KMS-11 (cell line): ENCODE data around the gene PDE3B.

ENCODE experiments used
- H2AFZ ChIP-seq: fragments of 200-600 bp; sonication (generic); 2 replicates; pipeline ENCODE4 v1.6.1; 2016; ENCODE audit warnings: antibody characterized with exemption, mixed run types, low read depth
- H3K27ac ChIP-seq: fragments of 200-600 bp; sonication (generic); 2 replicates; pipeline ENCODE4 v1.6.1; 2016; ENCODE audit warnings: mild to moderate bottlenecking, mixed run types
- H3K27me3 ChIP-seq: fragments of 200-600 bp; sonication (generic); 2 replicates; pipeline ENCODE4 v1.6.1; 2017; ENCODE audit warnings: mild to moderate bottlenecking, low read depth, mixed run types, moderate library complexity; ENCODE audit not compliant: insufficient read depth
- H3K36me3 ChIP-seq: fragments of 200-600 bp; sonication (generic); 2 replicates; pipeline ENCODE4 v1.6.1; 2017; ENCODE audit warnings: mild to moderate bottlenecking, mixed run types; ENCODE audit not compliant: insufficient read depth
- H3K4me1 ChIP-seq: fragments of 200-600 bp; sonication (generic); 2 replicates; pipeline ENCODE4 v1.6.1; 2016; ENCODE audit warnings: mild to moderate bottlenecking, low read depth, mixed run types; ENCODE audit not compliant: poor library complexity, severe bottlenecking
- H3K4me2 ChIP-seq: fragments of 200-600 bp; sonication (generic); 2 replicates; pipeline ENCODE4 v1.7.0; 2016; ENCODE audit warnings: mild to moderate bottlenecking, mixed run types
- H3K4me3 ChIP-seq: fragments of 200-600 bp; sonication (generic); IDR thresholded peaks from 2 replicates; pipeline ENCODE4 v1.6.1; 2017; ENCODE audit warnings: low read depth, low read length, mixed read lengths; ENCODE audit not compliant: insufficient read depth
- H3K79me2 ChIP-seq: fragments of 200-600 bp; sonication (generic); 2 replicates; pipeline ENCODE4 v1.6.1; 2016; ENCODE audit warnings: low read depth, mixed run types; ENCODE audit not compliant: insufficient read depth
- H3K9ac ChIP-seq: fragments of 200-600 bp; sonication (generic); 2 replicates; pipeline ENCODE4 v1.6.1; 2016; ENCODE audit warnings: mild to moderate bottlenecking, mixed run types
- H4K20me1 ChIP-seq: fragments of 200-600 bp; sonication (generic); 2 replicates; pipeline ENCODE4 v1.6.1; 2016; ENCODE audit warnings: mild to moderate bottlenecking, mixed run types; ENCODE audit not compliant: insufficient read depth
- TF ChIP-seq, protein P1 (sequence below): fragments of 200-600 bp; sonication (generic); conservative IDR thresholded peaks from 2 replicates; pipeline ENCODE4 v1.6.1; 2017; ENCODE audit warnings: low read depth, mild to moderate bottlenecking, antibody characterized with exemption, low read length, moderate library complexity, mixed read lengths

PDE3B gene

DNA sequence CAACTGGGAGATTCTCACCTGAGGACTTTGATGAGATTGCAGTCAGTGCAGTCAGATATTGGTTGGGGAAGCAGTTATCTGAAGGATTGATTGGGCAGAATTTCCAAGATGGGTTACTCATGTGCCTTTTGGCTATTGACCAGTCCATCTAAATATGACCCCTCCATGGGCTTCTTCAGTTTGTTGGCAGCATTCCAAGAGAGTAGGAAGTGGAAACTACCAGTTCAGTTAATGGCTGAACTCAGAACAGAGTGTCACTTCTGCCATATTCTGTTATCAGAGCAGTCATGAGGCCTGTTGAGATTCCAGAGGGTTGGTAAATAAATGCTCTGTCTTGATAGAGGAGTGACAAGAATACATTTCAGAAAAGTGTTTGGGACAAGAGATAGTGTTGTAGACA lies 177.4 kb downstream of the PDE3B start:
- no peaks in the 10 kb centered on the region for H4K20me1 ChIP-seq
- no peaks in the 10 kb centered on the region for H3K4me1 ChIP-seq
- H3K9ac ChIP-seq: no peak overlapping the region

GRCh38 chr11:14826600-14826999 lies 183.0 kb downstream of the PDE3B start:
- no peak overlapping the region for H3K9ac ChIP-seq
- H3K79me2 ChIP-seq: no peaks in the 10 kb centered on the region
- TF ChIP-seq, protein P1, sequence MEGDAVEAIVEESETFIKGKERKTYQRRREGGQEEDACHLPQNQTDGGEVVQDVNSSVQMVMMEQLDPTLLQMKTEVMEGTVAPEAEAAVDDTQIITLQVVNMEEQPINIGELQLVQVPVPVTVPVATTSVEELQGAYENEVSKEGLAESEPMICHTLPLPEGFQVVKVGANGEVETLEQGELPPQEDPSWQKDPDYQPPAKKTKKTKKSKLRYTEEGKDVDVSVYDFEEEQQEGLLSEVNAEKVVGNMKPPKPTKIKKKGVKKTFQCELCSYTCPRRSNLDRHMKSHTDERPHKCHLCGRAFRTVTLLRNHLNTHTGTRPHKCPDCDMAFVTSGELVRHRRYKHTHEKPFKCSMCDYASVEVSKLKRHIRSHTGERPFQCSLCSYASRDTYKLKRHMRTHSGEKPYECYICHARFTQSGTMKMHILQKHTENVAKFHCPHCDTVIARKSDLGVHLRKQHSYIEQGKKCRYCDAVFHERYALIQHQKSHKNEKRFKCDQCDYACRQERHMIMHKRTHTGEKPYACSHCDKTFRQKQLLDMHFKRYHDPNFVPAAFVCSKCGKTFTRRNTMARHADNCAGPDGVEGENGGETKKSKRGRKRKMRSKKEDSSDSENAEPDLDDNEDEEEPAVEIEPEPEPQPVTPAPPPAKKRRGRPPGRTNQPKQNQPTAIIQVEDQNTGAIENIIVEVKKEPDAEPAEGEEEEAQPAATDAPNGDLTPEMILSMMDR: no peak
- no peak overlapping the region for H3K4me2 ChIP-seq
- peaks cover 5% of the 10 kb centered on the region; the same call in 1 of the 2 replicates for H3K36me3 ChIP-seq
- H3K4me3 ChIP-seq: no peak overlapping the region
- no peak overlapping the region for H3K27ac ChIP-seq
- no peaks in the 10 kb centered on the region for H4K20me1 ChIP-seq
- H2AFZ ChIP-seq: no peak overlapping the region
- H3K27me3 ChIP-seq: no peaks in the 10 kb centered on the region
- H3K4me1 ChIP-seq: no peaks in the 10 kb centered on the region

More for the DNA sequence above, 177.4 kb downstream of the PDE3B start:
- Histone ChIP-seq H3K27ac (no peak overlapping the region), H3K79me2 (no peaks in the 10 kb centered on the region), H3K27me3 (no peaks in the 10 kb centered on the region), H2AFZ (no peak overlapping the region), H3K4me2 (no peak overlapping the region), H3K4me3 (no peak overlapping the region), H3K36me3 (peaks cover 10% of the 10 kb centered on the region)
- TF ChIP-seq, protein P1: no peak

DNA sequence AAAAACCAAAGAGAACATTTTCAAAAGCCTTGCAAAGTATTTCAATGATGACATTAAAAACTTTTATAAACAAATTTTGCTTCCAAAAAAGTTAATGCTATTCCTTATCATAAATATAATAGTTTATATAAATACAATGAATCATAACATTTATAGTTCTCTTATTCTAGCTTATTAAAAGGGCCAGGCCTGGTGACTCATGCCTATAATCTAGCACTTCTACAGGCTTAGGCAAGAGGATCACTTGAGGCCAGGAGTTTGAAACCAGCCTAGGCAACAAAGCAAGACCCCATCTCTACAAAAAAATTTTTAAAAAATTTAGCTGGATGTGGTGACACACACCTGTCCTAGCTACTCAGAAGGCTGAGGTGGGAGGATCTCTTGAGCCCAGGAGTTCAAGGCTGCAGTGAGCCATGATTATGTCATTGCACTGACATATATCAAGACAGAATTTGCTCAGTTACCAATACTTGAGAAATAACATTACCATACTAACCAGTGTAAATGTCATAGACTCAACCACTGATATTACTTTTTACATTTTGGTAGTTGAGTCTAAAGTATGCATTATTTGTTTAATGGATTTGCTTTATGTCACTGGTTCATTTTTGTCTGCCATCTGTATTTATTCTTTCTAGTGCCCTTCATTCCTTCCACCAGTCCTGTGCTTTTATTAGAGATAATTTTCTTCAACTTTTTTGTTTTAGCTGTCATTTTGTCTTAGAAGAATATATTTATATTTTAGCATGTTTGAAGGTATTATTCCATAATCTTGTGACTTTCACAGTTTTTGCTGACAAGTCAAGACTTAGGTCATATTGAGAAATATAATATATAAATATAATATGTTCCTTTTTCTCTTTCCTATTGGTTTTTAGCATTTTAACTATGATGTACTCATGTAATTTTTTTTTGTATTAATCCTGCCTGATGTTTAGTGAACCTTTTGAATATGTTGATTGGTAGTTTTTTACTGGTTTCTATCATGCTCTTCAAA lies 192.2 kb downstream of the PDE3B start:
- no peak overlapping the region for H2AFZ ChIP-seq
- H4K20me1 ChIP-seq: no peaks in the 10 kb centered on the region
- TF ChIP-seq, protein P1: no peak
- no peaks in the 10 kb centered on the region for H3K4me1 ChIP-seq
- no peak overlapping the region for H3K4me2 ChIP-seq
- H3K4me3 ChIP-seq: no peak overlapping the region
- H3K27ac ChIP-seq: no peak overlapping the region
- H3K27me3 ChIP-seq: no peaks in the 10 kb centered on the region
- no peaks in the 10 kb centered on the region; the same call in 1 of the 2 replicates for H3K36me3 ChIP-seq
- no peak overlapping the region for H3K9ac ChIP-seq
- H3K79me2 ChIP-seq: no peaks in the 10 kb centered on the region

- peaks cover 3% of the 10 kb centered on the region; the same call in 1 of the 2 replicates for H3K36me3 ChIP-seq
- H3K79me2 ChIP-seq: no peaks in the 10 kb centered on the region
- H3K4me1 ChIP-seq: no peaks in the 10 kb centered on the region
- no peak overlapping the region for H3K4me3 ChIP-seq
- no peaks in the 10 kb centered on the region for H3K27me3 ChIP-seq
- no peak overlapping the region for H3K4me2 ChIP-seq
- no peaks in the 10 kb centered on the region for H4K20me1 ChIP-seq
- H3K9ac ChIP-seq: no peak overlapping the region
- no peak overlapping the region for H3K27ac ChIP-seq
- TF ChIP-seq, protein P1: no peak
- no peak overlapping the region for H2AFZ ChIP-seq
These were observed 198.4 kb downstream of the PDE3B start for GRCh38 chr11:14842002-14842401.
